Measurements from ENCODE around the gene TRPM3.

- TF ChIP-seq POLR2A (IDR thresholded peaks at IDR 0.05) (no peak), CTCF (IDR thresholded peaks at IDR 0.05) (no peak)
These were observed 630.9 kb downstream of the TRPM3 start for GRCh38 chr9:70490478-70490877.
